Stomach (tissue), 9 donors: Measurements from ENCODE around the gene GPR25. TPM values are rescaled to one million over a fixed set of nuclear protein-coding genes. Genes with fewer than 3 reads are reported as not detected.
A peak's percentile ranks its signal among the peaks of the same experiment; 100 is the strongest.

Source experiments
- DNase-seq, 2 donors: peaks; one replicate each; pipeline versions ENCODE4 v3.0.0 to v3.0.0-alpha.2; 2013 to 2019
- H3K27ac ChIP-seq, 5 donors: fragments of 200-600 bp in 4 of 5; sonication (generic) in 4 of 5; one replicate each; pipeline ENCODE4 v1.5.1; 2013 to 2019; ENCODE audit warnings: mild to moderate bottlenecking in 1 of 5, moderate library complexity in 1 of 5
- H3K27me3 ChIP-seq, 3 donors: fragments of 200-600 bp; sonication (generic); one replicate each; pipeline ENCODE4 v1.5.1; 2017 to 2019; ENCODE audit warnings: mixed run types in 1 of 3
- H3K36me3 ChIP-seq, 4 donors: fragments of 200-600 bp; sonication (generic); 1 replicate in 3 of 4; 2 replicates in 1 of 4; pipeline ENCODE4 v1.5.1; 2016 to 2019
- H3K4me1 ChIP-seq, 4 donors: fragments of 200-600 bp; sonication (generic); one replicate each; pipeline ENCODE4 v1.5.1; 2016 to 2019
- H3K4me3 ChIP-seq, 4 donors: fragments of 200-600 bp; sonication (generic) in 3 of 4; one replicate each; pipeline ENCODE4 v1.5.1; 2016 to 2019; ENCODE audit warnings: mild to moderate bottlenecking in 1 of 4
- H3K9me3 ChIP-seq, 4 donors: fragments of 200-600 bp; sonication (generic); one replicate each; pipeline ENCODE4 v1.5.1; 2016 to 2019
- EP300 ChIP-seq: sonication (generic); formaldehyde crosslinking; IDR thresholded peaks from one replicate; pipeline ENCODE4 v1.6.1; 2017; ENCODE audit warnings: antibody characterized with exemption
- POLR2A ChIP-seq, 4 donors: fragments of 450-650 bp; IDR thresholded peaks; one replicate each; pipeline ENCODE4 v1.6.1; 2016; ENCODE audit warnings: antibody characterized with exemption in 4 of 4, control low read depth in 2 of 4, mild to moderate bottlenecking in 1 of 4, moderate library complexity in 1 of 4
- POLR2AphosphoS5 ChIP-seq, 3 donors: sonication (generic); formaldehyde crosslinking; IDR thresholded peaks; one replicate each; pipeline ENCODE4 v1.6.1; 2016; ENCODE audit warnings: antibody characterized with exemption in 3 of 3
- WGBS, 5 donors: extraction: QIAGEN DNeasy Blood & Tissue Kit in 3 of 5; methylation state at CpG; one replicate each; pipeline versions ENCODE4 v1.1.5 to v1.1.7; 2013 to 2018; 5-methylcytosine and 5-hydroxymethylcytosine counted together
- intact Hi-C: fragments of 100-400 bp; cut with DNase I; formaldehyde crosslinking; loops from one replicate; pipeline ENCODE4 v1.15.1; 2023; ENCODE audit warnings: low total_unique reads
- polyA plus RNA-seq, 3 donors: library from polyadenylated mRNA; stranded (reverse); fragments of 200-250 nt; gene quantifications; one replicate each; pipeline ENCODE4 v1.2.3, GENCODE V29; 2013
- total RNA-seq, 5 donors: library from RNA; depleted of rRNA; stranded (reverse); fragments of >200 nt; gene quantifications; one replicate each; pipeline versions ENCODE4 v1.1.0 to v1.2.3, GENCODE V29; 2014 to 2016
- TF ChIP-seq, protein P1 (sequence below), 7 experiments: fragments of 450-650 bp in 4 of 7; fragments of 200-600 bp in 3 of 7; sonication (generic) in 3 of 7; IDR thresholded peaks; one replicate each; pipeline ENCODE4 v1.5.1; 2016 to 2019; ENCODE audit warnings: antibody characterized with exemption in 7 of 7, control low read depth in 2 of 7, mild to moderate bottlenecking in 1 of 7
- donor health status: healthy with polysubstance abuse.
- donor health status: Bipolar disorder and iron deficiency.
- donor health status: healthy.

The GPR25 gene
- total and polyA plus RNA-seq, 8 donors = 0.08 to 1.5 (median 0.75) TPM; not detected in 5

DNA sequence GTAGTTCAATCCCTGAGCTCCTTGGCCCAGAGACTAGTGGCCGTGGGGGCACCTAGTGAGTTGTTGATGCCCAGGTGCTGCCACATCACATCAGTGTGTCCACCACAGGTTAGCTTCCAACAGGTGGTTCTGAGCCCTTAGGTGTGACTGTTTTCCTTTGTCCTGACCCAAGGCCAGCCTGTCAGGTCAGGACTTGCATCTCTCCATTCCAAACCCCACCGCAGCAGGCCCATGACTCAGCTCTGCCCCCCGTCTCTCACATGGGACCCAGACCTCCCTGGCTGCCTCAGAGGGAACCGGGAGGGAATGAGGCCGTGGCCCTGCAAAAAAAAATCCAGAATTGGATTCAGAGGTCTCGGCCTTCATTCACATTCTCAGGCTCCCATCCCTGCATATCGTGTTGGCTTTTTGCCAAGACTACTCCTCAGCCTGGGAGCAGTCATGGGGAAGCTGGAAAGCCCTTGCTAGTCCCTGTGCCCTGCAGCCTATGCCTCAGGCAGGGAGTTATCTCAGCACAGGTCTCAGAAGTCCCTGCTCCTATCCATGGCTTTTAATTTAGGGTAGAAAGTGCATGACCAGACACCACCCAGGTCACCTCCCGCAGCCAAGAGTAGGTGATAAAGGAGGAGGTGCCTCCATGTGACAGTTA lies 29.1 kb downstream of the GPR25 start:
- peaks cover 10 to 57% (median 22%) of the 10 kb centered on the region in 4 donors for H3K36me3 ChIP-seq
- no peak for TF ChIP-seq POLR2AphosphoS5 (IDR thresholded peaks at IDR 0.05)
- no peak for TF ChIP-seq EP300
- H3K4me3 ChIP-seq = no peak overlapping the region
- 58 to 82% (median 82%) methylated on average over 4 to 8 of the region's 8 CpGs for WGBS, 5 donors
- peak overlapping the region in 2 of 5 donors; percentile 10 to 32 for H3K27ac ChIP-seq
- intact Hi-C loops = no loop called here
- peaks cover 0 to 71% (median 19%) of the 10 kb centered on the region in 4 donors for H3K4me1 ChIP-seq
- DNase-seq = peak in 1 of 2 donors; percentile 30
- H3K27me3 ChIP-seq = no peaks in the 10 kb centered on the region
- no peaks in the 10 kb centered on the region for H3K9me3 ChIP-seq

DNA sequence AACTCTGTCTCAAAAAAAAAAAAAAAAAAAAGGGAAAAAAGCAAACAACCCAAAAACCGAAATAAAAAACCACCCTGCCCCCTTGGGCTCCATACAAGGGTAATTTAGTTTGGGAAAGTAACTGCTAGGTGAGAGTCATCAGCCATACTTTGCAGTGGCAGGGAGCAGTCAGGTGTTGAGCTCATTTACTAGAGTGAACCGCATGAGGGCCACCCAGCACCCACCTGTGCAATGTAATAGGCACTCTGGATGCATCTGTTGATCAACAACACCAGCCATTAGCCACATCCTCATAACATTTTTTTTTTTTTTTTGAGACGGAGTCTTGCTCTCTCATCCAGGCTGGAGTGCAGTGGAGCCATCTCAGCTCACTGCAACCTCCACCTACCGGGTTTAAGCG lies 31.0 kb downstream of the GPR25 start:
- H3K27me3 ChIP-seq = no peaks in the 10 kb centered on the region
- no peak for DNase-seq
- H3K4me3 ChIP-seq = no peak overlapping the region
- intact Hi-C loops = no loop called here
- TF ChIP-seq EP300 = no peak
- TF ChIP-seq POLR2A (IDR thresholded peaks at IDR 0.05) = no peak
- TF ChIP-seq POLR2AphosphoS5 (IDR thresholded peaks at IDR 0.05) = no peak
- TF ChIP-seq, protein P1, sequence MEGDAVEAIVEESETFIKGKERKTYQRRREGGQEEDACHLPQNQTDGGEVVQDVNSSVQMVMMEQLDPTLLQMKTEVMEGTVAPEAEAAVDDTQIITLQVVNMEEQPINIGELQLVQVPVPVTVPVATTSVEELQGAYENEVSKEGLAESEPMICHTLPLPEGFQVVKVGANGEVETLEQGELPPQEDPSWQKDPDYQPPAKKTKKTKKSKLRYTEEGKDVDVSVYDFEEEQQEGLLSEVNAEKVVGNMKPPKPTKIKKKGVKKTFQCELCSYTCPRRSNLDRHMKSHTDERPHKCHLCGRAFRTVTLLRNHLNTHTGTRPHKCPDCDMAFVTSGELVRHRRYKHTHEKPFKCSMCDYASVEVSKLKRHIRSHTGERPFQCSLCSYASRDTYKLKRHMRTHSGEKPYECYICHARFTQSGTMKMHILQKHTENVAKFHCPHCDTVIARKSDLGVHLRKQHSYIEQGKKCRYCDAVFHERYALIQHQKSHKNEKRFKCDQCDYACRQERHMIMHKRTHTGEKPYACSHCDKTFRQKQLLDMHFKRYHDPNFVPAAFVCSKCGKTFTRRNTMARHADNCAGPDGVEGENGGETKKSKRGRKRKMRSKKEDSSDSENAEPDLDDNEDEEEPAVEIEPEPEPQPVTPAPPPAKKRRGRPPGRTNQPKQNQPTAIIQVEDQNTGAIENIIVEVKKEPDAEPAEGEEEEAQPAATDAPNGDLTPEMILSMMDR (IDR thresholded peaks at IDR 0.05) = no peak
- WGBS, 5 donors = 83 to 90% (median 87%) methylated on average over 5 of the region's 5 CpGs
- H3K4me1 ChIP-seq = peaks cover 0 to 74% (median 29%) of the 10 kb centered on the region in 4 donors
- no peaks in the 10 kb centered on the region for H3K9me3 ChIP-seq
- peaks cover 10 to 52% (median 23%) of the 10 kb centered on the region in 4 donors for H3K36me3 ChIP-seq
- H3K27ac ChIP-seq = no peak overlapping the region

DNA sequence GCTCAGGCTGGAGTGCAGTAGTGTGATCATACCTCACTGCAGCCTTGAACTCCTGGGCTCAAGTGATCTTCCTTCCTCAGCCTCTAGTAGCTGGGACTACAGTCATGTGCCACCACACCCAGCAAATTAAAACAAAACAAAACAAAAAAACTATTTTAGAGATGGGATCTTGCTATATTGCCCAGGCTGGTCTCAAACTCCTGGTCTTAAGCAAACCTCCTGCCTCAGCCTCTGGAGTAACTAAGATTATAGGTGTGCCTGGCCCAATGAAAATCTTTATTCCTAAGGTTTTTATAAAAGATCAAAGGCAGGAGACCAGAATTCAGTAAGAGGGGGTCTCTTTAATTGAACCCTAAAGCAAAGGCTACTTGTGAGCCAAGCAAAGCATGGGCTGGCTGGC lies 32.0 kb downstream of the GPR25 start:
- peaks cover 0 to 78% (median 31%) of the 10 kb centered on the region in 4 donors for H3K4me1 ChIP-seq
- intact Hi-C loops = no loop called here
- peak overlapping the region in 2 of 5 donors; percentile 54 to 73 for H3K27ac ChIP-seq
- DNase-seq = no peak
- no peak overlapping the region for H3K4me3 ChIP-seq
- peaks cover 9 to 52% (median 23%) of the 10 kb centered on the region in 4 donors for H3K36me3 ChIP-seq
- TF ChIP-seq, protein P1 (IDR thresholded peaks at IDR 0.05) = no peak
- no peak for TF ChIP-seq POLR2AphosphoS5 (IDR thresholded peaks at IDR 0.05)
- TF ChIP-seq EP300 = no peak
- TF ChIP-seq POLR2A (IDR thresholded peaks at IDR 0.05) = no peak
- no peaks in the 10 kb centered on the region for H3K27me3 ChIP-seq
- no peaks in the 10 kb centered on the region for H3K9me3 ChIP-seq

DNA sequence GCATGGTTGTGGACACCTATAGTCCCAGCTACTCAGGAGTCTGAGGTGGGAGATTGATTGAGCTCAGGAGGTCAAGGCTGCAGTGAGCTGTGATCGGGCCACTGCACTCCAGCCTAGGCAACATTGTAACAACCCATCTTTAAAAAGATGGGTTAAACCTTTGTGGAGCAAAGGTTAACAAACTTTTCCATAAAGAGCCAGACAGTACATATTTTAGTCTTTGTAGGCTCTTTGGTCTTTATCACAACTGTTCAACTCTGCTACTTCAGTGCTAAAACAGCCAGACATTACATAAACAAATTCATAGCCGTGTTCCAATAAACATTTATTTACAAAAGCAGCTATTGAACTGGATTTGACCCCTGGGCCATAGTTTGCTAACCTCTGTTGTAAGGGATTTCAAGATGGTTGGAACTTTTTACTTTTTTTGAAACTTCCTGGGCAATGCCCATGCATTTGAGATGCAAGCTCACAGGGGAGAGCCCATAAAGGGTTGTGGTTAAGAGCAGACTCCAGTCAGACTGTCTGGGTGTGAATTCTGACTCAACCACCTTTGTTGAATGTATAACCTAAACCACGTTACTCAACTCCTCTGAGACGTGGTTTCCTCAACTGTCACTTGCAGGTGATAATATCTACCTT lies 32.8 kb downstream of the GPR25 start:
- DNase-seq = peak in 1 of 2 donors; percentile 39
- Histone ChIP-seq H3K4me1 (peaks cover 3 to 78% (median 28%) of the 10 kb centered on the region in 4 donors), H3K27ac (peak overlapping the region in 2 of 5 donors; percentile 54 to 73)

More for the DNA sequence above, 32.8 kb downstream of the GPR25 start:
- H3K36me3 ChIP-seq = peaks cover 1 to 52% (median 19%) of the 10 kb centered on the region in 4 donors
- no peaks in the 10 kb centered on the region for H3K9me3 ChIP-seq
- intact Hi-C loops = no loop called here
- H3K27me3 ChIP-seq = no peaks in the 10 kb centered on the region
- no peak overlapping the region for H3K4me3 ChIP-seq
- no peak for TF ChIP-seq POLR2AphosphoS5 (IDR thresholded peaks at IDR 0.05)
- TF ChIP-seq, protein P1 (IDR thresholded peaks at IDR 0.05) = no peak
- no peak for TF ChIP-seq EP300
- no peak for TF ChIP-seq POLR2A (IDR thresholded peaks at IDR 0.05)
- WGBS, 5 donors = 51 to 67% (median 53%) methylated on average over 4 of the region's 4 CpGs
